Astrocyte of the spinal cord (primary cell): Measurements from ENCODE around the gene MMP15.
"Not testable (repeated sequence)": the region's sequence is repeated elsewhere in the genome, so short reads cannot be mapped to it uniquely, and the experiment has no call there.

Experiments used
- DNase-seq: peaks from one replicate; pipeline ENCODE4 v3.0.0; 2011; ENCODE audit warnings: low read depth, low spot score
- H3K4me3 ChIP-seq: 2 replicates; pipeline ENCODE4 v1.5.1; 2011; ENCODE audit warnings: low read depth, mild to moderate bottlenecking, low read length, moderate library complexity
- in situ Hi-C: cut with HindIII; loops from 2 replicates; pipeline ENCODE4 v1.10.0; 2017; ENCODE audit warnings: low sequenced_read_pairs
- TF ChIP-seq, protein P1 (sequence below): IDR thresholded peaks from 2 replicates; pipeline ENCODE4 v1.5.1; 2012; ENCODE audit warnings: low read depth, mild to moderate bottlenecking, low read length, inconsistent platforms

MMP15 gene

GRCh38 chr16:58086381-58087208, 61.0 kb downstream of the MMP15 start:
- H3K4me3 ChIP-seq = no peak overlapping the region
- no peak for DNase-seq
- in situ Hi-C loops = no loop called here
- TF ChIP-seq, protein P1, sequence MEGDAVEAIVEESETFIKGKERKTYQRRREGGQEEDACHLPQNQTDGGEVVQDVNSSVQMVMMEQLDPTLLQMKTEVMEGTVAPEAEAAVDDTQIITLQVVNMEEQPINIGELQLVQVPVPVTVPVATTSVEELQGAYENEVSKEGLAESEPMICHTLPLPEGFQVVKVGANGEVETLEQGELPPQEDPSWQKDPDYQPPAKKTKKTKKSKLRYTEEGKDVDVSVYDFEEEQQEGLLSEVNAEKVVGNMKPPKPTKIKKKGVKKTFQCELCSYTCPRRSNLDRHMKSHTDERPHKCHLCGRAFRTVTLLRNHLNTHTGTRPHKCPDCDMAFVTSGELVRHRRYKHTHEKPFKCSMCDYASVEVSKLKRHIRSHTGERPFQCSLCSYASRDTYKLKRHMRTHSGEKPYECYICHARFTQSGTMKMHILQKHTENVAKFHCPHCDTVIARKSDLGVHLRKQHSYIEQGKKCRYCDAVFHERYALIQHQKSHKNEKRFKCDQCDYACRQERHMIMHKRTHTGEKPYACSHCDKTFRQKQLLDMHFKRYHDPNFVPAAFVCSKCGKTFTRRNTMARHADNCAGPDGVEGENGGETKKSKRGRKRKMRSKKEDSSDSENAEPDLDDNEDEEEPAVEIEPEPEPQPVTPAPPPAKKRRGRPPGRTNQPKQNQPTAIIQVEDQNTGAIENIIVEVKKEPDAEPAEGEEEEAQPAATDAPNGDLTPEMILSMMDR = no peak

GRCh38 chr16:58087209-58087913, 61.8 kb downstream of the MMP15 start:
- H3K4me3 ChIP-seq = no peak overlapping the region
- no peak for DNase-seq
- TF ChIP-seq, protein P1 = no peak

GRCh38 chr16:58088091-58088490, 62.5 kb downstream of the MMP15 start:
- no peak for DNase-seq
- in situ Hi-C loops = no loop called here
- H3K4me3 ChIP-seq = no peak overlapping the region
- TF ChIP-seq, protein P1 = no peak

More at GRCh38 chr16:58087209-58087913, 61.8 kb downstream of the MMP15 start:
- in situ Hi-C loops = no loop called here

- H3K4me3 ChIP-seq, in situ Hi-C loops, DNase-seq: not testable (repeated sequence)
Measured at GRCh38 chr16:58090396-58090795, 64.8 kb downstream of the MMP15 start.

- in situ Hi-C loops = no loop called here
- TF ChIP-seq, protein P1 = no peak
- no peak for DNase-seq
- H3K4me3 ChIP-seq = no peak overlapping the region
Measured at GRCh38 chr16:58094026-58094425, 68.5 kb downstream of the MMP15 start.

GRCh38 chr16:58094791-58095574, 69.4 kb downstream of the MMP15 start:
- no peak overlapping the region for H3K4me3 ChIP-seq
- TF ChIP-seq, protein P1 = no peak
- in situ Hi-C loops = no loop called here
- no peak for DNase-seq

GRCh38 chr16:58095575-58095960, 70.0 kb downstream of the MMP15 start:
- H3K4me3 ChIP-seq, DNase-seq, in situ Hi-C loops: not testable (repeated sequence)
